ENCODE data around the gene RIMS4.

Gene RIMS4

DNA sequence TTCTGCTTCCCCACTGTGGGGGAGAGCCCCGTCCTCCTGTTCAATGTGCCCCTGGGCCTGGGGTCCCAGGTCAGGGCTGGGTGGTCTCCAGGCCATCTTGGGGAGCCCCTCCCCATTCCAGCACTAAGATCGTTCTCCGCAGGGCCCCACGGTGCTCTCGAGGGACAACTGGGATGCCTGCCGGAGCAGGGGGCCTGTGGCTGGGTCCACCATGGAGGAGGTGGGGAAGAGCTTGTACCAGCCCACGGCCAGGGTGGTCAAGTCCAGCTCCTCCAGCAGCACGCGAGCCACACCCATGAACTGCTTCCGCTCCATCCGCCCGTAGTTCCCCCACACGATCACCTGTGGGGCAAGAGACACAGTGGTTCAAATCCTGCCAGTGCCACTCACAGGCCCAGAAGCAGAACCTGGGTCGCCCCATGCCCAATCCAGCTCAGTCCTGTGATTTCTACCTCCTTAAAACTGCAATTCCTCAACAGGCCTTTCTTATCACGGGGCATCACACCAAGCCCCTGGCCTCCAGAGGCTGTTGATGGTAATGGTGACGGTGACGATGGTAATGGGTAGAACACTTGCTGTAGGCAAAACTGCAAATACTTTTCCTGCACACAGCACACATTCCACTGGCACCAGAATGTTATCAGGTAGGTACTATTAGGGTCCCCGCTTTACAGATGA lies 54.2 kb downstream of the RIMS4 start:
- DNase-seq (ENCODE audit: low read depth): no peak
- TF ChIP-seq, protein P1, sequence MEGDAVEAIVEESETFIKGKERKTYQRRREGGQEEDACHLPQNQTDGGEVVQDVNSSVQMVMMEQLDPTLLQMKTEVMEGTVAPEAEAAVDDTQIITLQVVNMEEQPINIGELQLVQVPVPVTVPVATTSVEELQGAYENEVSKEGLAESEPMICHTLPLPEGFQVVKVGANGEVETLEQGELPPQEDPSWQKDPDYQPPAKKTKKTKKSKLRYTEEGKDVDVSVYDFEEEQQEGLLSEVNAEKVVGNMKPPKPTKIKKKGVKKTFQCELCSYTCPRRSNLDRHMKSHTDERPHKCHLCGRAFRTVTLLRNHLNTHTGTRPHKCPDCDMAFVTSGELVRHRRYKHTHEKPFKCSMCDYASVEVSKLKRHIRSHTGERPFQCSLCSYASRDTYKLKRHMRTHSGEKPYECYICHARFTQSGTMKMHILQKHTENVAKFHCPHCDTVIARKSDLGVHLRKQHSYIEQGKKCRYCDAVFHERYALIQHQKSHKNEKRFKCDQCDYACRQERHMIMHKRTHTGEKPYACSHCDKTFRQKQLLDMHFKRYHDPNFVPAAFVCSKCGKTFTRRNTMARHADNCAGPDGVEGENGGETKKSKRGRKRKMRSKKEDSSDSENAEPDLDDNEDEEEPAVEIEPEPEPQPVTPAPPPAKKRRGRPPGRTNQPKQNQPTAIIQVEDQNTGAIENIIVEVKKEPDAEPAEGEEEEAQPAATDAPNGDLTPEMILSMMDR (IDR thresholded peaks at IDR 0.05; ENCODE audit: control insufficient read depth, insufficient read depth, low read depth, low read length, missing control alignments): no peak
- H3K4me3 ChIP-seq (ENCODE audit: control insufficient read depth, low read depth, low read length): no peak overlapping the region

DNA sequence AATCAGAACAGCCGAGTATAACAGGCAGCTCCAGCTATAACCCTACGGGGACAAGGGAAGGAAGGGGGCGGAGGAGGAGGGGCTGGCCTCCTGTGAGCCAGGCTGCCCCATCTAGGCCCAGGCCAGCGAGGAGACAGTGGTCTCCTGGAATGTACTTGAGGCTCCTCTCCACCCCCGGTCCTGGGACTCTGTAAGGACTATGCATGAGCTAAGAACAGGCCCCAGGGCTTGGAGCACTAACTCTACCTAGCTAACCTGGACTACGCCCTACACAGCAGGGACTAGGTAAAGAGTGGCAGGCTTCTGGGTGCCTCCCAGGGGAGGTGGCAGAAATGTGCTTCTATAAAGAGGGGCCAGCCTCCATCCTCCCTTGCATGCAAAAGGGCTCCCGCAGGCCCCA lies 55.8 kb downstream of the RIMS4 start:
- TF ChIP-seq, protein P1 (IDR thresholded peaks at IDR 0.05; ENCODE audit: control insufficient read depth, insufficient read depth, low read depth, low read length, missing control alignments): no peak
- H3K4me3 ChIP-seq (ENCODE audit: control insufficient read depth, low read depth, low read length): no peak overlapping the region
- DNase-seq (ENCODE audit: low read depth): no peak

DNA sequence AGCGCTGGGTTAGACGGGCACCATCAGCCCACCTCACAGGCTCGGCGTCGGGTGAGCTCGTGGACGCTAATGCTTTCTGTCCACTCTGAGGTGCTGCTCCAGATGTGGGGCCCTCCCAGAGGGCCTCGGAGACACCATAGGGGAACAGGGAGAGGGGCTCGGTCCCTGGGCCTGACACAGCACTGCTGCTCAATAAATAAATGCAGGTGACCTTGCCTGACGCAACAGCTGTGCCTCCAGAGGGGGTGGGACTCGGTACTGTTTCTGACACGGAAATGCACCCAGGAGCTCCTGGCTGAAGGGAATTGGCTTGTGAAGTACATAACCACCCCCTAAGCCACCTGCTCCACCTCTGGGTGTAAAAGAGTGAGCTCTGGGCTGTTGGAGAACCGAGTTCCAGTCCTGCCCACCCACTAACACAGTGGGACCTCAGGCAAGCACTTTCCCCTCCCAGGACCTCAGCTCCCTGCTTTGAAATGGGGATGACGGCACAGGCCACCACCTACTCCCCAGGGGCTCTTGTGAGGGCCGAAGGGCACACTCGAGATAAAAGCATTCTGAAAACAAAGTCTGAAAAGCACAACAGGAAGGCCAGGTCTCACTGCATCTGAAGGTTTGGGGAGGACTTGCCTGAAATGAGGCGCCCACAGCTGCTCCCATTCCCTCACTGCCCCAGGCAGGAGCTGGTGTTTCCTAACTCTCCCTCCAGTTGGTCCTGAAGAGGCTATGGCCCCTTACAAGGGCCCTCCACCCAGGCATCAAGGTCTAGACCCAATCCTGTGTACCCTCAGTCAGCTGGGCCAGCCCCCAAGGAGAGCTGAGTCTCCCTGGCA lies 58.0 kb downstream of the RIMS4 start:
- H3K4me3 ChIP-seq (ENCODE audit: control insufficient read depth, low read depth, low read length): no peak overlapping the region
- TF ChIP-seq, protein P1 (IDR thresholded peaks at IDR 0.05; ENCODE audit: control insufficient read depth, insufficient read depth, low read depth, low read length, missing control alignments): no peak
- DNase-seq (ENCODE audit: low read depth): no peak

DNA sequence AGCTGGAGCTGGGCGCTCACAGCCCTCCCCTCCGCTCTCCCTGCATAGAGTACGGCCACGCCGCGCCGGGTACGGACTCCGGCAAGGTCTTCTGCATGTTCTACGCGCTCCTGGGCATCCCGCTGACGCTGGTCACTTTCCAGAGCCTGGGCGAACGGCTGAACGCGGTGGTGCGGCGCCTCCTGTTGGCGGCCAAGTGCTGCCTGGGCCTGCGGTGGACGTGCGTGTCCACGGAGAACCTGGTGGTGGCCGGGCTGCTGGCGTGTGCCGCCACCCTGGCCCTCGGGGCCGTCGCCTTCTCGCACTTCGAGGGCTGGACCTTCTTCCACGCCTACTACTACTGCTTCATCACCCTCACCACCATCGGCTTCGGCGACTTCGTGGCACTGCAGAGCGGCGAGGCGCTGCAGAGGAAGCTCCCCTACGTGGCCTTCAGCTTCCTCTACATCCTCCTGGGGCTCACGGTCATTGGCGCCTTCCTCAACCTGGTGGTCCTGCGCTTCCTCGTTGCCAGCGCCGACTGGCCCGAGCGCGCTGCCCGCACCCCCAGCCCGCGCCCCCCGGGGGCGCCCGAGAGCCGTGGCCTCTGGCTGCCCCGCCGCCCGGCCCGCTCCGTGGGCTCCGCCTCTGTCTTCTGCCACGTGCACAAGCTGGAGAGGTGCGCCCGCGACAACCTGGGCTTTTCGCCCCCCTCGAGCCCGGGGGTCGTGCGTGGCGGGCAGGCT lies 60.1 kb downstream of the RIMS4 start:
- H3K4me3 ChIP-seq (ENCODE audit: control insufficient read depth, low read depth, low read length): no peak overlapping the region
- DNase-seq (ENCODE audit: low read depth): no peak
- TF ChIP-seq, protein P1 (IDR thresholded peaks at IDR 0.05; ENCODE audit: control insufficient read depth, insufficient read depth, low read depth, low read length, missing control alignments): peak; percentile 11

DNA sequence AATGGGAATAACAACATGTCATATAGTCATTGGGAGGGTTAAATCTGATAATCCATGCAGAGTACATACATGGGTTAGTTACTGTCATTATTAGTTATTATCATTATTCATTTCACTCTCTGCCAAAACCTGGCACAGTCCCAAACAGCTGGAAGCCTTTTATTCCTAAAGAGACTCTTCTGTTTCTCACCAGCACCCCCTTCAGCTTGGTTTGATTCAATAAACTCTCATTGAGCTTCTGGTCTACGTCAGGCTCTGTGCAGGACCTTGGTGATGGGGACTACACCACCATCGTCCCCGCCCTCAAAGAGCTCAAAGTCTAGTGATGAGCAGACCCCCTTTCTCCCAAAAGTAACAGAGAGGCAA lies 62.4 kb downstream of the RIMS4 start:
- no peak for DNase-seq (ENCODE audit: low read depth)
- no peak overlapping the region for H3K4me3 ChIP-seq (ENCODE audit: control insufficient read depth, low read depth, low read length)
- TF ChIP-seq, protein P1 (IDR thresholded peaks at IDR 0.05; ENCODE audit: control insufficient read depth, insufficient read depth, low read depth, low read length, missing control alignments): no peak

DNA sequence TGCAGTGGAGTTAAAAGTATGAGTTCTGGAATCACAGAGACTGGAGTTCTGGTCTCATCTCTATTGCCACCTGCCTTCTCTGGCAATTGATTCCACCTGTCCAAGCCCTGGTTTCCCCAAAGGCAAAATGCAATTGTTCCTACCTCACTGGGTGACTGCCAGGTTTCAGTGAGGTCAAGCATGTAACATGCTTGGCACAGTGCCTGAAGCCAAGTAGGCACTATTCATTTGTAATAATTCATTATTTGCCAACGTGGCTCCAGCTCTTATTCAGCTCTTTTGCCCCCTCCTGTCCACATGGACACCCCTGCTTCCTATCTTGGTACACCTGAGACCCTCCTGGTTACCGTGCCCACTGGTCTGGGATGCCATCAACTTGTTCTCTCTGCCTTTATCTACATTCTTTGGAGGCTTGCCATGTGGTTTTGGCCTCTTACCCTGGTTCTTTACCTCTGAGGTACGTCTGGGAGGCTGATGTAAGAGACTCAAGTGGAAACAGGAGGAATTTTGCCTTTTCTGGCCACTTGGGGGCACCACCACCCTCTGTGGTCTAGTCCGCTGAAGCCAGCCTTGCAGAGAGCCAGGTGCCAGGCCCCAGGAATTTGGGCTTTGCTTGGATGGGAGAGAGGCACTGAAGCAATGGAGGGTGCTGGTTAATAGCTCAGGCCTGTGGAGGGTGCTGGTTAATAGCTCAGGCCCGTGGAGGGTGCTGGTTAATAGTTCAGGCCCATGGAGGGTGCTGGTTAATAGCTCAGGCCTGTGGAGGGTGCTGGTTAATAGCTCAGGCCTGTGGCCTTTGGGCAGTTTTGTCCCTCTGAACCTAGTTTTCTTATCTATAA lies 63.0 kb downstream of the RIMS4 start:
- TF ChIP-seq, protein P1 (IDR thresholded peaks at IDR 0.05; ENCODE audit: control insufficient read depth, insufficient read depth, low read depth, low read length, missing control alignments): peak; percentile 83

More for the DNA sequence above, 63.0 kb downstream of the RIMS4 start:
- DNase-seq (ENCODE audit: low read depth): no peak
- H3K4me3 ChIP-seq (ENCODE audit: control insufficient read depth, low read depth, low read length): no peak overlapping the region
